NB4 (cell line): ENCODE results near the gene TRMT1L.

Experiments used
- POLR2A ChIP-seq: IDR thresholded peaks from 2 replicates; pipeline ENCODE4 v1.6.1; 2011; ENCODE audit warnings: mild to moderate bottlenecking; ENCODE audit not compliant: insufficient read length; ENCODE audit errors: extremely low read depth
- TF ChIP-seq, protein P1 (sequence below): IDR thresholded peaks from one replicate; pipeline ENCODE4 v1.5.1; 2012; ENCODE audit warnings: low read depth, low read length

GRCh38 chr1:185158800-185159199 is 2.0 kb upstream of the TRMT1L start:
- no peak for TF ChIP-seq POLR2A
- TF ChIP-seq, protein P1, sequence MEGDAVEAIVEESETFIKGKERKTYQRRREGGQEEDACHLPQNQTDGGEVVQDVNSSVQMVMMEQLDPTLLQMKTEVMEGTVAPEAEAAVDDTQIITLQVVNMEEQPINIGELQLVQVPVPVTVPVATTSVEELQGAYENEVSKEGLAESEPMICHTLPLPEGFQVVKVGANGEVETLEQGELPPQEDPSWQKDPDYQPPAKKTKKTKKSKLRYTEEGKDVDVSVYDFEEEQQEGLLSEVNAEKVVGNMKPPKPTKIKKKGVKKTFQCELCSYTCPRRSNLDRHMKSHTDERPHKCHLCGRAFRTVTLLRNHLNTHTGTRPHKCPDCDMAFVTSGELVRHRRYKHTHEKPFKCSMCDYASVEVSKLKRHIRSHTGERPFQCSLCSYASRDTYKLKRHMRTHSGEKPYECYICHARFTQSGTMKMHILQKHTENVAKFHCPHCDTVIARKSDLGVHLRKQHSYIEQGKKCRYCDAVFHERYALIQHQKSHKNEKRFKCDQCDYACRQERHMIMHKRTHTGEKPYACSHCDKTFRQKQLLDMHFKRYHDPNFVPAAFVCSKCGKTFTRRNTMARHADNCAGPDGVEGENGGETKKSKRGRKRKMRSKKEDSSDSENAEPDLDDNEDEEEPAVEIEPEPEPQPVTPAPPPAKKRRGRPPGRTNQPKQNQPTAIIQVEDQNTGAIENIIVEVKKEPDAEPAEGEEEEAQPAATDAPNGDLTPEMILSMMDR: no peak
